A549 treated with AZD2906 at 1 μM for 4 hours (cell line): ENCODE measurements around the gene TTC29. TPM values are rescaled to one million over a fixed set of nuclear protein-coding genes. Genes with fewer than 3 reads are reported as not detected.

Source experiments
- total RNA-seq: library from RNA; stranded (reverse); fragments of 200-300 nt; extraction: Qiagen RNA extraction; gene quantifications from 5 replicates; pipeline ENCODE4 v1.2.3, GENCODE V29; 2022

TTC29 gene
- total RNA-seq, result not detected in 5 replicates

GRCh38 chr4:146945556-146946374 lies at the start of gene TTC29:
Gene TTC29, minus strand, starts transcription at chr4:146945864. Its CDS starts 5,969 bp downstream, at chr4:146939895.

